ENCODE measurements around the gene HDAC10.

HDAC10 gene

GRCh38 chr22:50253046-50253915 lies 2.2 kb upstream of the HDAC10 start:
- no peak for DNase-seq

DNA sequence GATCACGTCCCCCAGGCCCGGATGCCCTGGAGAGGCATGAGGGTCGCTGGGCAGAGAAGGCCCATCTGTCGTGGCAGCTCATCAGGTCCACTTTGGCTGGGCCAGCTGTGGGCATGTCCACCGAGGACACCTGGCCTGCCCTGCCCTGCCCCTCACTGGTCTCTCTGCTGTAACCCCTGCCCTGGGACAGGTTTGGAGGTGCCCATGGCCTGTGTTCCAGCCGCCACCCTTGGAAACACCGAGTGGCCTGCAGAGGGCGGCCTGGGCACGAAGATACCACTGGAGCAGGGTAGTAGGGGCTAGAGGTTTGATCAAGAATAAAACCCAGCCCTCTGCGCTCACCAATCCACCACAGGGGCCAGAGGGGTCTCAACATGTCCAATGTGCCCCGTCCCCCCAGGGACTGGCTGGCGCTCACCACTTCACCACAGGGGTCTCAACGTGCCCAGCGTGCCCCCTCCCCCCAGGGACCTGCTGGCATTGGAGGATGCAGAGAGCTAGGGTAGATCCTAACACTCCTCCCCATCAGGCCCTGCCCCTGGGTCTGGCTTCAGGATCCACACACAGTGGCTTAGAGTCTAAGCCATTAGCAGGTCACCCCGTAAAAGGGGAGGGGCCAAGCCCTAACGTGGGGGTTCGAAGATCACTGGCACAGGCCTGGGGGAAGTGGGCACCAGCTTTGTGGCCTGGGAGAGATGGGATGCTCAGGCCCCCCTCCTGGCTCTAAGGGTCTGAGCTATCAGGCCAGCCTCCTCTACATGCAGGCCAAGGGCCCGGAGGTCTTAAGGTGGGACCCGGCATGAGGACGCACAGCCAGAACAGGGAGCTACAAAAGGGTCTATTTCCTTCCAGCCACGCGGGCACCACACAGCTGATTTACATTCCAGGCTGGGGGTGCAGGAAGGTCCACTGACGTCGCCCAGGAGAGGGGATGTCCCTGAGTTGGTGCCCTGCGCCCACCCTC lies 1.3 kb upstream of the HDAC10 start:
- peak; percentile 81 for DNase-seq

DNA sequence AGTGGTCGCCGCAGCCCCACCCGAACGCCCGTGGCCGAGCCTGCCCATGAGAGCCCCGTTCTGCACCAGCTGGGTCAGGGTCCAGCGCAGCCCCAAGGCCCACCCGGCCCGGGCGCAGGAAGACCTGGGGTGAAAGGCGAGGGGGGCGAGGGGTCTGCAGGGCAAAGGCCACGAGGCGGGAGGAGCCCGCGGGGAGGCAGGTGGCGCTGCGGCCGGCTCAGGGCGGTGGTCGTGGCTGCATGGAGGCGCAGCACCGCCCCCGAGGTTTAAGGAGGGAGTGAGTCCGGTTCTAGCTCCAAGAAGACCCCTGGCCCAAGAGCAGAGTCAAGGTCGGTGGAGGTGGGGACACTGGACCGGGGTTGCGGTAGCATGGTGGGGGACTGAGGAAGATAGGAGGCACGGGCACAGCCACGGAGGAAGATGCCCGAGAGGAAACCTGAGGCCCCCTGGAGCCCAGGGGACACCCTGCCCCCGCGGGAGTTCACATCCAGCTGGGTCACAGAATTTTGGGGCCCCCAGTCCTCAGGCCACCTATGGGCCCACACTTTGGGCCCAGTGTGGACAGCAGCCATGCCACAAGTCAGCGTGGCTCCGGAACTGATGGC lies 514 bp upstream of the HDAC10 start:
- no peak for DNase-seq

DNA sequence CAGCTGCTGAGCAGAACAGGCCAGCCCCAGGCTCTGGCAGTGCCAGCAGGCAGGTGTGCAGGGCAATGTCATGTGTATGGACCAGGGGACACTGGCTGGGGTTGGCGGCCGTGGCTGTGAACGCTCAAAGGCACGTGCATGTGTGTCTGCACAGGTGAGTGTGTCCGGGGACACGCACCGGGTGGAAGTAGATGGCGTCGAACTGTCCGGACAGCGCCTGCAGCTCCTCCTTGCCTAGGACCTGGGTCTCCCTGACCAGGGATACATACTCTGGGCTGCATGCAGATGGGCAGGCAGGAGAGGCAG lies 863 bp downstream of the HDAC10 start:
- no peak for DNase-seq

GRCh38 chr22:50249341-50250248 lies 1.5 kb downstream of the HDAC10 start:
- no peak for DNase-seq

GRCh38 chr22:50248196-50249081 lies 2.6 kb downstream of the HDAC10 start:
- DNase-seq = no peak

GRCh38 chr22:50247748-50248147 lies 3.3 kb downstream of the HDAC10 start:
- DNase-seq = peak; percentile 86

DNA sequence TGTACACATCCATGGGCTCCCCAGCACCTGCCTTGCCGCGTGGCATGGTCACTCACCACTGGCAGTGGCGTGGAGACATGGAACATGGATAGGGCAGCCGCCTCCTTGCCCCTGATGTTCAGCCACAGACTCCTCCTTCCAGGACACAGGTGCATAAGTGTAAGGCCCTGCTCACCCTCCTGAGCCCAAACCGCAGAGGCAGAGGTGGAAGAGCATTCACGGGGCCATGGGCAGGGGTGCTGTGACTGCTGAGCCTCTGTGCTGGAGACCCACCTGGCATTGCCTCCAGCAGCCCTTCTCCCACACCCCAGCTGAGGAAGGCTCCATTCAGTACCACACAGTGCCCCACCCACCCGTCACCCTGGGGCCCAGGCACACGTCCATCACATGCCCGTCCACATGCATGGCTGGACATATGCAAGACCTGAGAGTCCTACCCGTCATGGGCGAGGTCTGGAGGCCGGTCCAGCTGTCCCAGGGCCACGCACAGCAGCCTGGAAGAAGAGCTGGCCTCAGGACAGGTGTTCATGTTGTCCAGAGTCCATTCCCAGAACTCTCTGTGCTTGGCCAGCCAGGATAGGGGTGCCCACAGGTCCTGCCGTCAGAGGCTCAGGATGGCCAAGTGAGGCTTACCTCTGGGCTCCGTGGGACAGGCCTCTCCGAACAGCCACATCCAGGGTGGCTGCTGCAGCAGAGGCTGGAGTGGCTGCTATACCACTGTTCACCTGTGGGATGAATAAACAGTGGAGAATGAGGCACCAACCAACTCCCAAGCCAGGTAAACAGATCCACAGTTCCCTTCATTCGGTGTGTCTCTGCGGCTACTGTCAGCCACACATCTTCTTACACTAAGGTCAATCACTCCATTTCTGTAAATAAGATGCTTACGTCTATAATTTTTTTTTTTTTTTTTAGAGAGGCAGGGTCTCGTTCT lies 4.6 kb downstream of the HDAC10 start:
- DNase-seq = no peak

DNA sequence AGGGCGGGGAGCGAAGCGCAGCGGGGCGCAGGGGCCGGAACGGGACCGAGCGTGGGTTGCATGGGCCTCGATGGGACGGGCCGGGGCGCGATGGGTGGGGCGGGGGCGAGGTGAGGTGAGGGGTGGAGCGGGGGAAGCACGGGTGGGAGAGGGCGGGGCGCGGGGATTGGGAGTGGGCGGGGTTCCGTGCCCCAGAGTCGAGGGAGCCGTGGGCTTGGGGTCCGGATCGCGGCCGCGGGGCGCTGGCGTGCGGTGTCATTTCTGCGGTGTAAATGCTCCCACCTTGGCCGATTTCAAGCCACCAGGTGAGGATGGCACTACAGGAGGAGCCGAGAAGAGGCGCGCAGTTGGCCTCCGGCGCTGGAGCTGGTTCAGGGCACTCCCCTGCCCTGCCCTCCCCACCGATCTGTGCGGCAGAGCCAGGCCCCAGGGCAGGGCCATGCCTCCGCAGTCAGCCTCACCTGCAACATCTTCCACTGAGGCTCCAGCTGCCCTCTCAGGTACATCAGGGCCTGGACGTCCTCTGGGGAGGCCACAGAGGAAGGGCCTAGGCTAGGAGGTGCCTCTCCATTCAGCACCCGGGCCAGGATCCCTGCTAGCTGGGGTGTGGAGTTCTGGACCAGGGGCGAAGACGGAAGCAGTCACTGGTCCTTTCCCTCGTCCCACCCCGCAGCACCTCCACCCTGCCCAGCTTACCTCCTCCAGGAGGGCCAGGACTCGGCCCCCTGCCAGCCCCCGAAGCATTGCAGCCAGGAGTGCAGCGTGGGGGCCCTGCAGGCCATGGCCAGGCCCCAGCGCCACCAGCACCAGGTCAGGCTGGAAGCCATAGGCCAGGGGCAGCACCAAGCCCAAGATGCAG lies 5.6 kb downstream of the HDAC10 start:
- no peak for DNase-seq

- DNase-seq = peak; percentile 94
These were observed 6.4 kb downstream of the HDAC10 start, which contains the start of gene TUBGCP6 for GRCh38 chr22:50244420-50245213. Gene TUBGCP6 (minus strand): TSS chr22:50245023. CDS start chr22:50244459, 564 bp downstream.

GRCh38 chr22:50243685-50244419 lies 7.2 kb downstream of the HDAC10 start:
- no peak for DNase-seq

- DNase-seq = no peak
These were observed 8.6 kb downstream of the HDAC10 start for GRCh38 chr22:50242406-50242949.

DNA sequence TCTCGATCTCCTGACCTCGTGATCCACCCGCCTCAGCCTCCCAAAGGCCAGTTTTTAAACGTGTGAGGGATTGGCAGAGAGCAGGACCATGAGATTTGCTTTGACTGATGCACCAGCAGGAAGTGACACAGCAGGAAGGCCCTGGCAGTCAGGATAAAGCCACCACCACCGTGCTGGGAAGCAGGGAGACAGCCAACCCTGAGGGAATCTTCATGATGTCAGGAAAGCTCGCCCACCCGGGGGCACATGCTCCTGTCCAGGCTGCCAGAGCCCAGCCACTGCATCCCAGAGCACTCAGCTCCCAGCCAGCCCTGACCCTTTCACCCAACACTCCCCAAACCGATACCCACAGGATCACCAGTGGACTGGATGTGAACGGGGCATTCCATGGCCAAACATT lies 12.3 kb downstream of the HDAC10 start:
- no peak for DNase-seq

DNA sequence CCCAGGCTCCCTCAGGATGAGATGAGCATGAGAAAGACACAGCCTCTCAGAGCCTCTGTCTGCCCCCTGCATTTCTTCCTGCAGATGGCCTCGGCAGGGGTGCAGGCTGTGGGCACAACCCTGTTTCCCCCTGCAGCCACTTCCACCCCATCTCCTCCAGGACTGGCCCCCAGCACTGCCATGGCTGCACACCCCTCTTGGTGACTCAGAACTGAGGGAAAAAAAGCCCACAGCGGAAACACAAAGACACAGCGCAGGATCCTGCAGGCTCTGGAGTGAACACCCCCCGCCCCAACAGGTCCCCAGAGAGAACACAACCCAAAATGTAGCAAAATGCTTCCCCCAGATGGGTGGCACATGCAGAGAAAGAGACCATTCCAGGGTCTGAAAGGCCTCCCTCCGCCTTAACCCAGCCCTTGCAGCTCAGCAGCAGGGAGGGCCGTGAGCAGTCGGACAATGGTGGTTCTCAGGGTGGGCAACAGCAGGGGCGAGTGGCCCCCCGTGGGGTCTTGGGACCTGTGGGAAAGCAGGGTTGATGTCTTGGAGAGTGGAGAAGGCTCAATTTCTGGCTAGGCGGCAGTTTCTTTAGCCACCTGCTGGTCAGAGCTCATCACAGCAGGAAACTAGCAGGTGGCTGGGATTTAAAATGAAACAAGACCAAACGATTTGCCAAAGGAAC lies 14.2 kb downstream of the HDAC10 start:
- no peak for DNase-seq

DNA sequence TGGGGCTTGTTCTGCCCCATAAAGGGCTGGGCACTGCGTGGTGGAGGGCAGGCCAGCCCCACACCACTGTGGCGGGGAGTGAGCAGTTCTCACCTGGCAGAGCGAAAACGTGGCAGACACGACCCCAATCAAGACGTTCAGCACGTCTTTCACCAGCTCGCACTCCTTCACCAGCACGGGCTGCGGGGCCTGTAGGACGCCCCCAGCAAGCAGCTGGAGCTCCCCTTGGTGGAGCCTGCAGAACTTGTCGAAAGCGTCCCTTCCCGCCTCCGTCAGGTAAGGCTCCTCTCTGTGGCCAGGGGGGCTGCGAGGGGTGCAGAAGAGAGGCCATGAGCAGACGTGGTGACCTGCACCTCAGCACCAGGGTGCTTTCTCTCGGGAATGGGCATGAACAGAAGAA lies 17.8 kb downstream of the HDAC10 start:
- DNase-seq = no peak

GRCh38 chr22:50232481-50233151 lies 18.4 kb downstream of the HDAC10 start:
- no peak for DNase-seq

Measured in islet precursor cell (in vitro differentiated cells).